Measurements from ENCODE around the gene ADPRHL1.
A peak's percentile ranks its signal among the peaks of the same experiment; 100 is the strongest.
"Not testable (repeated sequence)": the region's sequence is repeated elsewhere in the genome, so short reads cannot be mapped to it uniquely, and the experiment has no call there.

ADPRHL1 gene

DNA sequence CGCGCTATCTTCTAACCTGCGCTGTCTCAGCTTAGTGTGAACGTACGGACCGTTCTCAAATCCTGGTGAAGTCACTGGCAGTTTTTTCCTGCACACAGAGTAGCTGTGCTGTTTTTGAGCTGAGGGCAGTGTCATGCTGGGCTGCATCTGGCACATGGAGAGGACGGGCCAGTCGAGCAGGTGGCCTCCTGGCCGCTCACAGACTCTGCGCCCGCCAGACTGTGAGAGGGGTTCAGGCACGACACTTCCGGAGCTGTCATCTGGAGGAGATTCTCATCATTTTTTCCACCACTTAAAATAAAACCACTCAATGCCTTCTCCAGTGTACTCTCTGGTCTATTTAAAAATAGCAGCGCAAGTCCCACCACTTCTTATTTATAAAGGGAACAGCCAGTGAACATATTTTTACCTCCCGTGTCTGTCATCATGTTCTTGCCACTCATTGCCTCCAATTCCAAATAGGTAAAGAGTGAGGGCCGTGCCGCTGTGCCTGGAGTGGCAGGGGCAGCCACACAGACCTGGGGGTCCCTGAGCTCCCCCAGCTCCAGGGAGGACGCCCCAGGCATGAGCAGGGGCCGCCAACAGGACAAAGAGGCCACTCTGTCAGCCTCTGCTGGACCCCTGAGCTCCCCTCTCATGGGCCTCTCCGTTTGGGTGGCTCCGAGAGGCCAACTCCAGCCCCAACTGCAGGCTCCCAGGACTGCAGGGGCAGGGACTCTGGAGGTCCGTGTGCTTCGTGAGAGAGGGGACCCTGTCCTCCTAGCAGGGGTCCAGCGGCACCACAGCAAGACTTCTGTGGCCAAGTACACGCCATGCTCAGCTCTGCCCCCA lies 52.5 kb downstream of the ADPRHL1 start:
- no peak for DNase-seq

- no peak for DNase-seq
These were observed 53.5 kb downstream of the ADPRHL1 start for GRCh38 chr13:113399755-113400149.

DNA sequence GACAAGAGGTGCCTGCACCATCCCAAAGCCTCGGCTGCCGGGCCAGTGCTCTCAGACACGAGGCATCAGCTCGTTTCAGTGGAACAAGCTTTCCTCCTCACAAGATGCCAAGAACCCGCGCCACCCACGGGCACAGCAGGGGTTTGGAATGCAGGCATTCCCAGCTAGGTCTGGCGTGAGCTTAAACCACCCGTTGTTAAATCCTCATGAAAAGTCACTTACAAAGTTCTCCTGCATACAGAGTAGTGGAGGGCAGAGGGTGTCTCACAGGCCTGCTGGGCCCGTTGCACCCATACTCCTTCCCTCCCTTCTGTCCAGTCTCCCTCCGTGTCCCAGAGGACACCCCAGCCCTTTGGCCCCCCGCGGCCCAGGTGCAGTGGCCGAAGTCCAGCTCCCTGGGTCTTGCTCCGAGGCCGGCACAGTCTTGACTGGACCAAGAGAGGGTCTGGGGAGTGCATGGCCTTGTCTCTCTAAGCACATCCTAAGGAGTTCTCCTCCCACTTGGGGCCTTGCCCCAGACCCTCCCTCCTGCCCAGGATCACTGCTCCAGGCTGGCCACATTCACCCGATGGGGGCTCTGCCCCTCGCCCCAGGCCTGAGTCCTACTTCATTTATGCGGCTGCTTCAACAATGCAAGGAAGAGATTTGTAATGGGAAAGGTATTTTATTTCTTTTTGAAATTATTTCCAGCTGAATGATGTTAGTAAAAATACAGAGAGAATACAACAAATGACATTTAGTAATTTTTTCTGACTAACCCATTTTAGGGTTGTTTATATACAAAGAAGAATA lies 54.1 kb downstream of the ADPRHL1 start:
- DNase-seq: no peak

DNA sequence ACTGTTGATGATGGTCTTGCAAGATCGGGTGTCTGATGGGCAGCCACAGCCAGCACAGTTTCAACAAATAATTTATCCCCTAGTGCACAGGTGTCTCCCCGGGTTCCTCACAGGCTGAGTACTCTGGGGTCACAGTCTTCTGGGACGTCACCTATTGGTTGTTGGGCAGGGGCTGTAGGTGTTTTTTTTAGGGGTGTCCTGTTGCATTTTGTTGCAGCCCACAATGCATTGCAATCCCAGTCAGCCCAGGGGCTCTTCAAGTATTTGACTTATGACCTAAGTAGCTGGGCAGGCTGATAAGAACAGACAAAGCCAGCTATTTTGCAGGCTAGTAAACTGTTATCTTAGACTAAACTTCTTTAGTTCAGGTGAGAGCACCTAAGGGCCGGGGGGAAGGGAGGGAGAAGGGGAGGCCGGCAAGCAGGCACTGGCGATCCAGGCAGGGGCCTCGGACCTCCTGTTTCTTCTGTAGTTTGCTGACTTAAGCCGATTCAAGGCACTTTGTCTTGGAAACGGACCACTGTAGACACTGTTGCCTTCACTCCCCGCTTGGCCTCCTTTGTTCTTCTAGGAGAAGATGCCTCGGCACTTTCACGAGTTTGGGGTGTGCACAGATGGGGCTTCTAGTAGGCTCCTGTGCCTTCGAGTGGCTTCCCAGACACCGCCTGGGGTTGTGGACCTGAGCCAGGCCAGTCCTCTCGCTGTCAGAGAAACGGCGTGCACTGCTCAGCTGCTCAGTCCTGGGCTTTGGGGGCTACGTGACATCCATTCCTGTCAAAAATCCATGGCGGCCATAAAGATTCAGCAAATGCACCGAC lies 55.5 kb downstream of the ADPRHL1 start:
- DNase-seq: no peak

- DNase-seq: peak in 1 of 2 experiments; percentile 54
These were observed 59.0 kb downstream of the ADPRHL1 start for GRCh38 chr13:113394339-113394640.

GRCh38 chr13:113393563-113394338 lies 59.5 kb downstream of the ADPRHL1 start:
- peak; percentile 54 to 95 for DNase-seq

- no peak for DNase-seq
These were observed 60.1 kb downstream of the ADPRHL1 start for GRCh38 chr13:113393226-113393562.

DNA sequence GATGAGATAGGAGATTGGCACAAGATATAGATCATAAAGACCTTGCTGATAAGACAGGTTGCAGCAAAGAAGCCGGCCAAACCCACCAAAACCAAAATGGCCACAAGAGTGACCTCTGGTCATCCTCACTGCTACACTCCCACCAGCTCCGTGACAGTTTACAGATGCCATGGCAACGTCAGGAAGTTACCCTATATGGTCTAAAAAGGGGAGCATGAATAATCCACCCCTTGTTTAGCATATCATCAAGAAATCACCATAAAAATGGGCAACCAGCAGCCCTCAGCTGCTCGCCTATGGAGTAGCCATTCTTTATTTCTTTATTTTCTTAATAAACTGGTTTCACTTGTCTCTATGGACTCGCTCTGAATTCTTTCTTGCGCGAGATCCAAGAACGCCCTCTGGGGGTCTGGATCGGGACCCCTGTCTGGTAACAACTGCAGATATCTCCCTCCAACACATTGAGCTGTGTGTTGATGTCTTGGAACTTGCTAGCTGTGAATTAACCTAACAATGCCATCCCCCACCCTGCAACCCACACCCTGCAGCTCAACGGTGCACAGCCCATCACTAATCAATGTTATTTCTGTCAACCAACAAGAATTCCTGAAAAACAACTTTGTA lies 62.3 kb downstream of the ADPRHL1 start:
- DNase-seq: no peak

DNA sequence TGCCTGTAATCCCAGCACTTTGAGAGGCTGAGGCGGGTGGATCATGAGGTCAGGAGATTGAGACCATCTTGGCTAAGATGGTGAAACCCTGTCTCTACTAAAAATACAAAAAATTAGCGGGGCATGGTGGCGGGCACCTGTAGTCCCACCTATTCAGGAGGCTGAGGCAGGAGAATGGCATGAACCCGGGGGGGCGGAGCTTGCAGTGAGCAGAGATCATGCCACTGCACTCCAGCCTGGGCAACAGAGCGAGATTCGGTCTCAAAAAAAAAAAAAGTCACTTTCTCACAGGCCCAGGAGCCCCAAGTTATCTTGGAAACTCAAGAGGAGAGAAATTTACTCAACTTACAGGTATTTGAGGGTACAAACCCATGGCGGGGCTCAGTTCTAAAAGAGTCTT lies 63.7 kb downstream of the ADPRHL1 start:
- DNase-seq: not testable (repeated sequence)

- no peak for DNase-seq
These were observed 65.9 kb downstream of the ADPRHL1 start for GRCh38 chr13:113387396-113387795.

GRCh38 chr13:113383089-113383488 lies 70.2 kb downstream of the ADPRHL1 start:
- DNase-seq: no peak

- not testable (repeated sequence) for DNase-seq
These were observed 70.7 kb downstream of the ADPRHL1 start for GRCh38 chr13:113382542-113382941.

DNA sequence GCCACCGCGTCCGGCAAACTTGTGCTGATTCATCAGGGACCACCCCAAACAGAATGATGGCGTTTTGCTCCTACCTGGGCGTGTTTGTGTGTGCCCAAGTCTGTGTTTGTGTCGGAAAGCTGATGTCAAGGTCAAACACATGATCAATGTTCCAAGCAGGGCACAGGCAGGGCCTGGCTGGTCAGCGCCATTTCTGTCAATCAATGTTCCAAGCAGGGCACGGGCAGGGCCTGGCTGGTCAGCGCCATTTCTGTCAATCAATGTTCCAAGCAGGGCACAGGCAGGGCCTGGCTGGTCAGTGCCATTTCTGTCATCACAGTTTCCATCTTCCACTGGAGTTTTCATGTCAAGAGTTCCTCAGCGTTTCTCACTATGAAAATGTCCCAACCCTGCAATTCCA lies 74.5 kb downstream of the ADPRHL1 start:
- DNase-seq: no peak

GRCh38 chr13:113374511-113375175 lies 78.6 kb downstream of the ADPRHL1 start:
- no peak for DNase-seq

GRCh38 chr13:113373811-113374485 lies 79.3 kb downstream of the ADPRHL1 start:
- no peak for DNase-seq

DNA sequence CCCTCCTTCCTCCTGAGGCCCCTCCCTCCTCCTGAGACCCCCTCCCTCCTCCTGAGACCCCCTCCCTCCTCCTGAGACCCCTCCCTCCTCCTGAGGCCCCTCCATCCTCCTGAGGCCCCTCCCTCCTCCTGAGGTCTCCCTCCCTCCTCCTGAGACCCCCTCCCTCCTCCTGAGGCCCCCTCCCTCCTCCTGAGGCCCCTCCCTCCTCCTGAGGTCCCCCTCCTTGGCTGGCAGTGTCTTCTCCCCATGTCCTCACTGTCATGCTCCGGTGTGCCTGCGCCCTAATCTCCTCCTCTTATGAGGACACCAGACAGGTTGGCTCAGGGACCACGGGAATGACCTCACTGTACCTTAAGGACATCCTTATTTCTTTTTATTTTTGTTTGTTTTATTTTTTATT lies 81.6 kb downstream of the ADPRHL1 start:
- DNase-seq: not testable (repeated sequence)

DNA sequence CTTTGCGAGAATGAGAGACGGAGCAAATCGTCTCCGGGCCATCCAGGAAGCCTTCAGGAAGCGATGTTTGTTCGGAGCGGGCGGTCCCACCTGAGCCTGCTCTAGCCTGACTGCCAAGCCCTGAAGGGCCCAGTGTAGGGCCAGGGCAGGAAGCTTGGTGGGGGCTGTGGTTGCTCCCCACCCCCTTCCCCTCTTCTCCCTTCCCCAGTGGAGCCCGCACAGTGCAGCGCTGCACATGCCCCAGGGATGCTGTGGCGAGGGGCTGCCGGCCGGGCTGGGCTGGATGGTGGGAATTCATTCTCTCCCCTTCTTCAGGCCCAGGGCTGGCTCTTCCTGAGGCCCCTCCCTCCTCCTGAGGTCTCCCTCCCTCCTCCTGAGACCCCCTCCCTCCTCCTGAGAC lies 82.2 kb downstream of the ADPRHL1 start:
- DNase-seq: no peak

DNA sequence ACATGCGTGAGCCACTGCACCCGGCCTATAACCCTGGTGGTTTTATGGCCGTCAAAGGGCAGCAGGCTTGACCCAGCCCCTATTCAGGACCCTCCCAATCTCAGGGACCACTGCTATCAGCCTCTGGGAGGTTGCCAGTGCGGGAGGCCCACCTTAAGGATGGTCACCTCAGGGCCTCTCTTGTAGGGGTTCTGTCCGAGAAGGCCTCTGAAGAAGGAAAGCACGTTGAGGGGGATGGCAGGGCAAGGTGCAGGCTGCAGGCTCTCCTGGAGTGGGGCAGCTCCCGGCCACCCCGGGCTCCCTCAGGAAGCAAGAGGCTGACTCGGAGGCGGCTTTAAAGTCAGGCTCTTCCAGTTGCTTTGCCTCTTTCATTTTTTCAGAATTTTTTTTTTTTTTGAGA lies 83.4 kb downstream of the ADPRHL1 start:
- DNase-seq: no peak

DNA sequence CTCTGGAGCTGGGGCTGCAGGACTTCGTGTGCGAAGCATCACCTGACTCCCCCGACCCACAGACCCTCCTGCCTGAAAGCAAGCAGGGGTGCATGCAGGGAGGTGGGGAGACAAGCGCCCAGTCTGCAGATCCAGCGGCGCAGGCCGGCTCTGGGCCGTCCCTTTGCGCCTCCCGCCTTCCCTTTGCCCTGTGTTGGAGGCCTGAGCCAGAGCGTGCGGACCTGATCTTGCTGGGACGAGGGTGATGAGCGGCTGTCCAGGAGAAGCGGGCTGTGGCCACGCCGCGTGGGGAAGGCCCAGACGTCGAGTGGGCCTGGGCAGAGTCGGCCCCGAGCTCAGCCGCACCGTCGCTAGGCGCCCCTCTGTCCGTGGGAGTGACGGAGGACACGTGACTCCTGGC lies 84.1 kb downstream of the ADPRHL1 start:
- no peak for DNase-seq

DNA sequence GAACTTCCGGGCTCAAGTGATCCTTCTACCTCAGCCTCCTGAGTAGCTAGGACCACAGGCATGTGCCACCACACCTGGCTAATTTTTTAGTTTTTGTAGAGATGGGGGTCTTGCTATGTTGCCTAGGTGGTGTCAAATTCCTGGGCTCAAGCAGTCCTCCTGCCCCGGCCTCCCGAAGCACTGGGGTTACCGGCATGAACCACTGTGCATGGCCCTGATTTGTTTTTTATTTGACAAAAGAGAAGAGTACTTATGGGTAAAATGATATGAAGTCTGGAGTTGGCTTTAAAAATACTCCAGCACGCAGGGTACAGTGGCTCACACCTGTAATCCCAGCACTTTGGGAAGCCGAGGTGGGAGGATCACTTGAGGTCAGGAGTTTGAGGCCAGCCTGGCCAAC lies 84.9 kb downstream of the ADPRHL1 start:
- not testable (repeated sequence) for DNase-seq

DNA sequence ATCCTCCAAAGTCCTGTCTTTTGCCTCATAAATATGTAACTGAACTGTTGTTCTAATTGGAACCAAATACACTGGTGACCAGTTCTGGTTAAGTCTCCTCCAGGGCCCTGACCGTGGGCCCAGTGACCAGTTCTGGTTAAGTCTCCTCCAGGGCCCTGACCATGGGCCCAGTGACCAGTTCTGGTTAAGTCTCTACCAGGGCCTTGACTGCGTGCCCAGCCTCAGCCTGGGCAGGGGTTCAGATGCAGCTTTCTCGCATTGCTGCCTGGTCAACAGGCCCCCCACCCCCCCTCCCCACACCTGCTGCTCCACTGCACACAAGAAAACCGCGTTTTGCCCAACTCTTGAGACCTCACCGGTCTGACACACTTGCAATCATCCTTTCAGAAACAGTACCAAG lies 85.5 kb downstream of the ADPRHL1 start:
- no peak for DNase-seq

Data from NCI-H526 (cell line).